PC-3 (cell line): ENCODE data around the gene RANBP1. TPM values are rescaled to one million over a fixed set of nuclear protein-coding genes. Genes with fewer than 3 reads are reported as not detected.
A peak's percentile ranks its signal among the peaks of the same experiment; 100 is the strongest.

Experiments
- ATAC-seq: fragments of 200-7000 bp; cut with Tn5 transposase; 2 replicates; pipeline ENCODE4 v1.9.1; 2020; ENCODE audit warnings: mild to moderate bottlenecking, moderate library complexity
- BruUV-seq: library from RNA; stranded (reverse); fragments of 400-500 nt; replicated peaks from 2 replicates; lab custom pipeline; 2021; lab: Mats Ljungman, UMichigan
- CTCF ChIA-PET: fragments of 300-600 bp; sonication (Branson Sonifier 250); formaldehyde crosslinking; loops from one replicate; lab custom pipeline; 2022; ENCODE audit warnings: antibody characterized with exemption; lab: Charles Lee
- POLR2A ChIA-PET: fragments of 300-600 bp; sonication (Branson Sonifier 250); formaldehyde crosslinking; loops from one replicate; lab custom pipeline; 2022; ENCODE audit warnings: antibody characterized with exemption; ENCODE audit not compliant: unreplicated experiment; lab: Charles Lee
- DNase-seq: peaks from one replicate; pipeline ENCODE4 v3.0.0-alpha.2; 2015
- H2AFZ ChIP-seq: fragments of 300-600 bp; sonication (generic); 2 replicates; pipeline ENCODE4 v1.6.0; 2016; ENCODE audit warnings: antibody characterized with exemption, low read length
- H3F3A ChIP-seq: fragments of 300-600 bp; sonication (generic); one replicate; pipeline ENCODE4 v1.6.0; 2017; ENCODE audit warnings: antibody characterized with exemption, low read length, control low read depth, mild to moderate bottlenecking; ENCODE audit not compliant: unreplicated experiment
- H3K27ac ChIP-seq: fragments of 300-600 bp; sonication (generic); 2 replicates; pipeline ENCODE4 v1.5.1; 2016; ENCODE audit warnings: mild to moderate bottlenecking, low read length
- H3K27me3 ChIP-seq: fragments of 300-600 bp; sonication (generic); 2 replicates; pipeline ENCODE4 v1.6.1; 2016; ENCODE audit warnings: low read length, mixed read lengths
- H3K36me3 ChIP-seq: fragments of 300-600 bp; sonication (generic); 2 replicates; pipeline ENCODE4 v1.6.1; 2016; ENCODE audit warnings: low read depth, mixed run types, low read length, mixed read lengths
- H3K4me1 ChIP-seq: fragments of 300-600 bp; sonication (generic); 2 replicates; pipeline ENCODE4 v1.5.1; 2016; ENCODE audit warnings: low read length; ENCODE audit not compliant: insufficient read depth
- H3K4me2 ChIP-seq: fragments of 300-600 bp; sonication (generic); 2 replicates; pipeline ENCODE4 v1.6.0; 2016; ENCODE audit warnings: low read length
- H3K4me3 ChIP-seq: fragments of 300-600 bp; sonication (generic); 2 replicates; pipeline ENCODE4 v1.5.1; 2016; ENCODE audit warnings: mild to moderate bottlenecking, low read length, mixed read lengths
- H3K79me2 ChIP-seq: fragments of 300-600 bp; sonication (generic); 2 replicates; pipeline ENCODE4 v1.6.1; 2017; ENCODE audit warnings: low read length, mixed read lengths
- H3K9ac ChIP-seq: fragments of 300-600 bp; sonication (generic); 2 replicates; pipeline ENCODE4 v1.6.0; 2016; ENCODE audit warnings: mild to moderate bottlenecking, low read length
- H3K9me2 ChIP-seq: fragments of 300-600 bp; sonication (generic); replicated peaks from 2 replicates; pipeline ENCODE4 v1.6.1; 2016; ENCODE audit warnings: mixed run types, low read length, mixed read lengths
- H3K9me3 ChIP-seq: fragments of 300-600 bp; sonication (generic); 2 replicates; pipeline ENCODE4 v1.6.1; 2016; ENCODE audit warnings: low read length, mixed read lengths
- H4K20me1 ChIP-seq: fragments of 300-600 bp; sonication (generic); 2 replicates; pipeline ENCODE4 v1.6.1; 2016; ENCODE audit warnings: low read length, mixed read lengths
- EZH2 ChIP-seq: fragments of 300-600 bp; sonication (generic); IDR thresholded peaks from one replicate; pipeline ENCODE4 v1.6.1; 2017; ENCODE audit warnings: antibody characterized with exemption, mild to moderate bottlenecking, low read length; ENCODE audit not compliant: unreplicated experiment
- EZH2phosphoT487 ChIP-seq: fragments of 300-600 bp; sonication (generic); IDR thresholded peaks from 2 replicates; pipeline ENCODE4 v1.6.1; 2018; ENCODE audit warnings: mild to moderate bottlenecking, antibody characterized with exemption, low read length, borderline replicate concordance
- intact Hi-C: fragments of 100-400 bp; cut with micrococcal nuclease; formaldehyde crosslinking; loops from 2 replicates; pipeline ENCODE4 v1.9.0; 2023
- total RNA-seq: library from RNA; depleted of rRNA; stranded (reverse); fragments of >200 nt; gene quantifications from 2 replicates; pipeline ENCODE4 v1.2.3, GENCODE V29; 2014
- TF ChIP-seq, protein P1 (sequence below): fragments of 300-600 bp; sonication (generic); conservative IDR thresholded peaks from 2 replicates; pipeline ENCODE4 v1.5.1; 2017; ENCODE audit warnings: antibody characterized with exemption, low read depth, mild to moderate bottlenecking, low read length

The RANBP1 gene
- total RNA-seq, 1 experiment from 2014 or later, result 356 TPM

DNA sequence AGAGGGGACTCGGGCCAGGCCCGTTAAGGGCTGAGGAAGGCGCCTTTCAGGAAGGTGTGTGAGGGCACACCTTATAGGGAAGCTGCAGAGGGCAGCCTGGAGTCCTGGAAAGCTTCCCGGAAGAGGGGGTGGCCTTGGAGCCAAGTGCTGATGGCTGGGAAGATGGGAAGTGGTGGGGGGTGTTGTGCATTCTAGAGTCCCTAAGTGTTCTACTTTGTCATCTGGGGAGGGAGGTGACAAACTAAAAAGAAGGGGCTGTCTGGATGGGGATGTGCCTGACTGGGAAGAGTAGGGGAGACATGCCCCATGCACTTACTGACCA, 22.5 kb downstream of the RANBP1 start:
- H3K36me3 ChIP-seq, result no peaks in the 10 kb centered on the region
- DNase-seq, result no peak
- intact Hi-C loops, result no loop called here
- H3K27me3 ChIP-seq, result no peaks in the 10 kb centered on the region
- H2AFZ ChIP-seq, result no peak overlapping the region
- POLR2A ChIA-PET, result no interaction called here
- no peaks in the 10 kb centered on the region for H4K20me1 ChIP-seq
- no peak overlapping the region for H3K4me2 ChIP-seq
- H3F3A ChIP-seq, result no peaks in the 10 kb centered on the region
- peaks cover 43% of the 10 kb centered on the region for H3K79me2 ChIP-seq
- no peak overlapping the region for H3K9ac ChIP-seq
- CTCF ChIA-PET, result no interaction called here
- no peaks in the 10 kb centered on the region for H3K4me1 ChIP-seq
- H3K9me3 ChIP-seq, result no peaks in the 10 kb centered on the region
- no peak for ATAC-seq
- TF ChIP-seq EZH2, result no peak
- TF ChIP-seq EZH2phosphoT487, result no peak
- TF ChIP-seq, protein P1, sequence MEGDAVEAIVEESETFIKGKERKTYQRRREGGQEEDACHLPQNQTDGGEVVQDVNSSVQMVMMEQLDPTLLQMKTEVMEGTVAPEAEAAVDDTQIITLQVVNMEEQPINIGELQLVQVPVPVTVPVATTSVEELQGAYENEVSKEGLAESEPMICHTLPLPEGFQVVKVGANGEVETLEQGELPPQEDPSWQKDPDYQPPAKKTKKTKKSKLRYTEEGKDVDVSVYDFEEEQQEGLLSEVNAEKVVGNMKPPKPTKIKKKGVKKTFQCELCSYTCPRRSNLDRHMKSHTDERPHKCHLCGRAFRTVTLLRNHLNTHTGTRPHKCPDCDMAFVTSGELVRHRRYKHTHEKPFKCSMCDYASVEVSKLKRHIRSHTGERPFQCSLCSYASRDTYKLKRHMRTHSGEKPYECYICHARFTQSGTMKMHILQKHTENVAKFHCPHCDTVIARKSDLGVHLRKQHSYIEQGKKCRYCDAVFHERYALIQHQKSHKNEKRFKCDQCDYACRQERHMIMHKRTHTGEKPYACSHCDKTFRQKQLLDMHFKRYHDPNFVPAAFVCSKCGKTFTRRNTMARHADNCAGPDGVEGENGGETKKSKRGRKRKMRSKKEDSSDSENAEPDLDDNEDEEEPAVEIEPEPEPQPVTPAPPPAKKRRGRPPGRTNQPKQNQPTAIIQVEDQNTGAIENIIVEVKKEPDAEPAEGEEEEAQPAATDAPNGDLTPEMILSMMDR, result no peak
- H3K27ac ChIP-seq, result no peak overlapping the region
- H3K9me2 ChIP-seq, result no peaks in the 10 kb centered on the region
- BruUV-seq, result no TSS peak
- H3K4me3 ChIP-seq, result no peak overlapping the region

DNA sequence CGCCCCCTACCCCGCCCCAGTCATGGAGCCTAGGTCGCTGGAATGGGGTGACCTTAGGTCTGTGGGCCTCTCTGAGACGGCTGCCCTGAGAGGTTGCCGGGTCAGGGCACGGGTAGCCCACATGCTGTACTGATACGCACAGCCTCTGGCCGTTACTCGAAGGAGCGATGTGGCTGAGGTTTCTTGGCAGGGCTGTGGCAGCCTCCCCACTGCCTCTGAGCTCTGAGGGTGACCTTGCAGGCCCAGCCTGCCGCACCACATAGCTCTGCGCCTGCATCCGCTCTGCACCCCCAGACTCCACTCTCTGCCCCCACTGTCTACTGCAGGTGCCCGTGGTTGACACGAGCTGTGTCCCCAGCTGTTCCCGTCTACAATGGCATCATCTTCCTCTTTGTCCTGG, 23.0 kb downstream of the RANBP1 start:
- ChIA-PET POLR2A (no interaction called here), CTCF (no interaction called here)
- BruUV-seq, result no TSS peak
- intact Hi-C loops, result no loop called here
- no peak for TF ChIP-seq EZH2phosphoT487
- TF ChIP-seq, protein P1, result no peak
- no peak overlapping the region for H3K4me2 ChIP-seq
- ATAC-seq (no peak), DNase-seq (no peak)
- H3K4me3 ChIP-seq, result no peak overlapping the region
- no peak overlapping the region for H3K27ac ChIP-seq
- no peaks in the 10 kb centered on the region for H3K9me2 ChIP-seq
- H2AFZ ChIP-seq, result no peak overlapping the region
- H3K79me2 ChIP-seq, result peaks cover 38% of the 10 kb centered on the region
- no peaks in the 10 kb centered on the region for H3K9me3 ChIP-seq
- no peaks in the 10 kb centered on the region for H3K27me3 ChIP-seq
- no peaks in the 10 kb centered on the region for H3K36me3 ChIP-seq
- H3K9ac ChIP-seq, result no peak overlapping the region
- no peaks in the 10 kb centered on the region for H3F3A ChIP-seq
- no peaks in the 10 kb centered on the region for H4K20me1 ChIP-seq
- H3K4me1 ChIP-seq, result no peaks in the 10 kb centered on the region

DNA sequence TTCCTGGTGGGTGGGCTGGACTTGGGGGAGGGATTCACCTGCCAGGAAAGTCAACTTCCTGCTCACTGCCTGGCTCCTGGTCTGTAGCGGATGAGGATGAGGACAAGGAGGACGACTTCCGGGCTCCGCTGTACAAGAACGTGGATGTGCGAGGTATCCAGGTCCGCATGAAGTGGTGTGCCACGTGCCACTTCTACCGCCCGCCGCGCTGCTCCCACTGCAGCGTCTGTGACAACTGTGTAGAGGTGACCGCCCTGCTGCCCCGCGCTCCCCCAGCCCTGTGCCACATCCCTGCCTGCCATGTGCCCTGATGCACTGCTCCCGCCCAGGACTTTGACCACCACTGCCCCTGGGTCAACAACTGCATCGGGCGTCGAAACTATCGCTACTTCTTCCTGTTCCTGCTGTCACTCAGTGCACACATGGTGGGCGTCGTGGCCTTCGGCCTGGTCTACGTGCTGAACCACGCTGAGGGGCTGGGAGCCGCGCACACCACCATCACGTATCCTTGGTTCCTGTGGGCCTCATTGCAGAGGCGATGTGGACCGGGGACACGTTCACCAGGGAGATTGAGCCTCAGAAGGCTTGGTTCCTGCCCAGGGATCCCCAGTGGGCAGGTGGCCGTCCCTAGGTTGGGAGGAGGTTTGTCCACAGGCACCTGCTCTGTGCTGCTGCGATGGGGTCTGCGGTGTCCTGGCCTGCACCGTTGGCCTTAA, 23.6 kb downstream of the RANBP1 start:
- intact Hi-C loops, result no loop called here
- ChIA-PET POLR2A (no interaction called here), CTCF (no interaction called here)

More for the DNA sequence above, 23.6 kb downstream of the RANBP1 start:
- H3K9me2 ChIP-seq, result no peaks in the 10 kb centered on the region
- H3K9ac ChIP-seq, result no peak overlapping the region
- no peaks in the 10 kb centered on the region for H3K27me3 ChIP-seq
- DNase-seq (no peak), ATAC-seq (no peak)
- H3K79me2 ChIP-seq, result peaks cover 31% of the 10 kb centered on the region
- no peak overlapping the region for H2AFZ ChIP-seq
- H3F3A ChIP-seq, result no peaks in the 10 kb centered on the region
- no peaks in the 10 kb centered on the region for H3K9me3 ChIP-seq
- H3K27ac ChIP-seq, result no peak overlapping the region
- no peaks in the 10 kb centered on the region for H3K36me3 ChIP-seq
- H3K4me3 ChIP-seq, result no peak overlapping the region
- H3K4me1 ChIP-seq, result no peaks in the 10 kb centered on the region
- TSS peak; percentile 31 for BruUV-seq
- TF ChIP-seq EZH2phosphoT487 (no peak), EZH2 (no peak)
- TF ChIP-seq, protein P1, result no peak
- H3K4me2 ChIP-seq, result no peak overlapping the region
- no peaks in the 10 kb centered on the region for H4K20me1 ChIP-seq
